Karpas-422 (cell line): Measurements from ENCODE around the gene DPM2. TPM values are rescaled to one million over a fixed set of nuclear protein-coding genes. Genes with fewer than 3 reads are reported as not detected.

ENCODE experiments used
- DNase-seq: peaks from one replicate; pipeline ENCODE4 v3.0.0-alpha.2; 2015
- H2AFZ ChIP-seq: fragments of 200-600 bp; sonication (generic); 2 replicates; pipeline ENCODE4 v1.6.1; 2014; ENCODE audit warnings: antibody characterized with exemption, low read length, mixed read lengths
- H3K27ac ChIP-seq: fragments of 200-600 bp; sonication (generic); 2 replicates; pipeline ENCODE4 v1.5.1; 2014; ENCODE audit warnings: mild to moderate bottlenecking, low read length, moderate library complexity
- H3K27me3 ChIP-seq: fragments of 200-600 bp; sonication (generic); 2 replicates; pipeline ENCODE4 v1.6.1; 2014; ENCODE audit warnings: low read length, mixed read lengths
- H3K36me3 ChIP-seq: fragments of 200-600 bp; sonication (generic); 2 replicates; pipeline ENCODE4 v1.6.1; 2014; ENCODE audit warnings: low read length, mixed read lengths; ENCODE audit not compliant: insufficient read depth
- H3K4me1 ChIP-seq: fragments of 200-600 bp; sonication (generic); 2 replicates; pipeline ENCODE4 v1.6.1; 2014; ENCODE audit warnings: mild to moderate bottlenecking, low read length, mixed read lengths
- H3K4me2 ChIP-seq: fragments of 200-600 bp; sonication (generic); 2 replicates; pipeline ENCODE4 v1.6.1; 2014; ENCODE audit warnings: low read length, low read depth, mild to moderate bottlenecking; ENCODE audit not compliant: poor library complexity, severe bottlenecking
- H3K4me3 ChIP-seq: fragments of 200-600 bp; sonication (generic); 2 replicates; pipeline ENCODE4 v1.5.1; 2014; ENCODE audit warnings: mild to moderate bottlenecking, antibody characterized with exemption, low read length, mixed read lengths
- H3K79me2 ChIP-seq: fragments of 200-600 bp; sonication (generic); 2 replicates; pipeline ENCODE4 v1.6.1; 2014; ENCODE audit warnings: mild to moderate bottlenecking, low read length, mixed read lengths
- H3K9ac ChIP-seq: fragments of 200-600 bp; sonication (generic); 2 replicates; pipeline ENCODE4 v1.6.0; 2014; ENCODE audit warnings: low read length
- H3K9me2 ChIP-seq: fragments of 200-600 bp; sonication (generic), shearing (Covaris generic); replicated peaks from 2 replicates; pipeline ENCODE4 v1.6.0; 2014; ENCODE audit warnings: mild to moderate bottlenecking, low read length, moderate library complexity; ENCODE audit not compliant: insufficient read depth
- H3K9me3 ChIP-seq: fragments of 300-700, 200-600 bp; sonication (generic); 2 replicates; pipeline ENCODE4 v1.6.1; 2014; ENCODE audit warnings: low read length, mixed read lengths
- H4K20me1 ChIP-seq: fragments of 200-600 bp; sonication (generic); 2 replicates; pipeline ENCODE4 v1.6.1; 2014; ENCODE audit warnings: mild to moderate bottlenecking, antibody characterized with exemption, low read length, low read depth; ENCODE audit not compliant: insufficient read depth
- total RNA-seq: library from RNA; depleted of rRNA; stranded (reverse); fragments of >200 nt; shearing (Covaris generic); gene quantifications from 2 replicates; pipeline ENCODE4 v1.2.3, GENCODE V29; 2014; ENCODE audit warnings: low replicate concordance

The DPM2 gene
- total RNA-seq, 1 experiment from 2014 or later: 34.4 TPM

- Histone ChIP-seq H3K27me3 (no peaks in the 10 kb centered on the region), H4K20me1 (peaks cover 33% of the 10 kb centered on the region; the same call in 1 of the 2 replicates), H3K4me1 (peaks cover 20% of the 10 kb centered on the region), H3K9me2 (no peaks in the 10 kb centered on the region), H3K9me3 (no peaks in the 10 kb centered on the region), H3K4me2 (peak within 1 kb of the TSS; percentile 93), H2AFZ (no peak within 1 kb of the TSS; the same call in 1 of the 2 replicates), H3K4me3 (peak within 1 kb of the TSS; percentile 76), H3K79me2 (no peaks in the 10 kb centered on the region), H3K9ac (peak within 1 kb of the TSS; percentile 57), H3K36me3 (no peaks in the 10 kb centered on the region), H3K27ac (no peak within 1 kb of the TSS)
- DNase-seq: peak; percentile 91
Observed at GRCh38 chr9:127930231-127931091, 7.2 kb downstream of the DPM2 start, which contains the start of gene PIP5KL1. Gene PIP5KL1, minus strand, starts transcription at chr9:127930777. Its CDS starts 25 bp downstream, at chr9:127930752.

GRCh38 chr9:127929625-127929979, 8.1 kb downstream of the DPM2 start:
- H3K4me3 ChIP-seq: no peak overlapping the region
- no peak overlapping the region for H2AFZ ChIP-seq
- no peak overlapping the region for H3K4me2 ChIP-seq
- H4K20me1 ChIP-seq: peaks cover 27% of the 10 kb centered on the region; the same call in 1 of the 2 replicates
- no peak for DNase-seq
- H3K9me2 ChIP-seq: no peaks in the 10 kb centered on the region
- H3K27me3 ChIP-seq: no peaks in the 10 kb centered on the region
- no peaks in the 10 kb centered on the region for H3K79me2 ChIP-seq
- no peak overlapping the region for H3K27ac ChIP-seq
- H3K4me1 ChIP-seq: peaks cover 16% of the 10 kb centered on the region
- H3K9ac ChIP-seq: no peak overlapping the region
- H3K9me3 ChIP-seq: no peaks in the 10 kb centered on the region
- no peaks in the 10 kb centered on the region for H3K36me3 ChIP-seq

- peaks cover 16% of the 10 kb centered on the region for H3K4me1 ChIP-seq
- H3K9ac ChIP-seq: no peak overlapping the region
- no peaks in the 10 kb centered on the region for H3K9me3 ChIP-seq
- no peak for DNase-seq
- no peaks in the 10 kb centered on the region for H3K9me2 ChIP-seq
- no peak overlapping the region for H3K27ac ChIP-seq
- H3K36me3 ChIP-seq: no peaks in the 10 kb centered on the region
- H3K4me2 ChIP-seq: no peak overlapping the region
- H3K27me3 ChIP-seq: no peaks in the 10 kb centered on the region
- H3K79me2 ChIP-seq: no peaks in the 10 kb centered on the region
- H3K4me3 ChIP-seq: no peak overlapping the region
- peaks cover 24% of the 10 kb centered on the region; the same call in 1 of the 2 replicates for H4K20me1 ChIP-seq
- H2AFZ ChIP-seq: no peak overlapping the region
Observed at GRCh38 chr9:127928676-127929624, 8.7 kb downstream of the DPM2 start.

- H3K79me2 ChIP-seq: no peaks in the 10 kb centered on the region
- H3K9me3 ChIP-seq: no peaks in the 10 kb centered on the region
- no peaks in the 10 kb centered on the region for H3K9me2 ChIP-seq
- peaks cover 24% of the 10 kb centered on the region; the same call in 1 of the 2 replicates for H4K20me1 ChIP-seq
- H3K27me3 ChIP-seq: no peaks in the 10 kb centered on the region
- no peak for DNase-seq
- no peak overlapping the region for H3K9ac ChIP-seq
- peaks cover 16% of the 10 kb centered on the region for H3K4me1 ChIP-seq
- no peak overlapping the region for H3K4me3 ChIP-seq
- no peak overlapping the region for H3K4me2 ChIP-seq
- no peak overlapping the region for H3K27ac ChIP-seq
- no peak overlapping the region for H2AFZ ChIP-seq
- no peaks in the 10 kb centered on the region for H3K36me3 ChIP-seq
Observed at GRCh38 chr9:127927988-127928675, 9.5 kb downstream of the DPM2 start.

GRCh38 chr9:127927201-127927987, 10.3 kb downstream of the DPM2 start:
- Histone ChIP-seq H3K9me2 (no peaks in the 10 kb centered on the region), H3K9ac (0 out of 2 replicates have a peak overlapping the region, but pooled peaks have one; percentile 17), H3K9me3 (no peaks in the 10 kb centered on the region), H3K36me3 (no peaks in the 10 kb centered on the region), H2AFZ (no peak overlapping the region), H3K4me1 (peaks cover 16% of the 10 kb centered on the region), H3K27me3 (no peaks in the 10 kb centered on the region), H3K79me2 (no peaks in the 10 kb centered on the region), H3K27ac (no peak overlapping the region), H3K4me2 (peak overlapping the region; percentile 44), H4K20me1 (peaks cover 24% of the 10 kb centered on the region; the same call in 1 of the 2 replicates), H3K4me3 (peak overlapping the region; percentile 30; the same call in 1 of the 2 replicates)
- peak; percentile 72 for DNase-seq

GRCh38 chr9:127926906-127927200, 10.8 kb downstream of the DPM2 start:
- peak overlapping the region; percentile 44 for H3K4me2 ChIP-seq
- no peaks in the 10 kb centered on the region for H3K79me2 ChIP-seq
- peaks cover 24% of the 10 kb centered on the region; the same call in 1 of the 2 replicates for H4K20me1 ChIP-seq
- peak overlapping the region; percentile 30; the same call in 1 of the 2 replicates for H3K4me3 ChIP-seq
- no peaks in the 10 kb centered on the region for H3K9me3 ChIP-seq
- H3K9ac ChIP-seq: peak overlapping the region; percentile 17; the same call in 1 of the 2 replicates
- no peak overlapping the region for H3K27ac ChIP-seq
- H3K4me1 ChIP-seq: peaks cover 17% of the 10 kb centered on the region
- no peaks in the 10 kb centered on the region for H3K36me3 ChIP-seq
- H3K9me2 ChIP-seq: no peaks in the 10 kb centered on the region
- H2AFZ ChIP-seq: no peak overlapping the region
- H3K27me3 ChIP-seq: no peaks in the 10 kb centered on the region
- no peak for DNase-seq
